Stimulated activated CD8-positive, alpha-beta memory T cell treated with anti-CD3 and anti-CD28 coated beads, Interleukin-15, amount 100 ng/mL, for 4 hours (primary cell): Measurements from ENCODE around the gene RHOBTB1.

ENCODE experiments used
- DNase-seq, 2 donors: peaks; one replicate each; pipeline ENCODE4 v3.0.0-alpha.2; 2020; ENCODE audit warnings: low read depth in 2 of 2

The RHOBTB1 gene

DNA sequence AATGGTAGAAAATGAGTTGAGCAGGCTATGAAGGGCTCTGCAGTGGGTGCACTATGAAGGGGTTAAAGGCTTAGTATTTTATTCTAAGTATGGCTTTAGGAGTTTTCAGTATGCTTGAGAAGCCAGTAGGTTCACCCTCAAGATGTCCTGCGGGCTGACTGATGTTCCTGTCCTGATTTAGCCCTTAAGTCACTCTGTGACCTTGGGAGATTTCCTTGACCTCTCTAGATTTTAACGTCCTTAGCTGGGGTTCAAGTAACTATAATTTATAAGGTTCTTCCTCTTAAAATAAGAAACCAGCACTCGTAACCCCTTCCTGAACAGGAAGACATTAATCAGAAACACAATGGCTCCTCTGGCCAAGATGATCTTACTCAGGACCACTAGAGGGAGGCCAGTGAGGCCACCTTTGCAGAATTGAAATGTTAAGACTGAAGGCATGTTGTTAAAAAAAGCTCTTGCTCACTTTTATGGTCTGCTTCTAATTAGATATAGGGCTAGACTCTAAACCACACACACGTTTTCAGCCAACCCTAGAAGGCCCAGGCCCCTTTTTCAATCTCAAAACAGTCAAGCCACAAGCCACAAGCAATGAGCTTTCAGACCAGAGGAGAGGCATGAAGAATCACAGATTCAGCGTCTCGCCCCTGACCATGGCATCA, 123.8 kb downstream of the RHOBTB1 start:
- no peak for DNase-seq
